Peyer's patch (tissue), 4 donors: ENCODE measurements around the gene FNDC11.

Experiments used
- CTCF ChIP-seq, 6 experiments: fragments of 450-650 bp in 4 of 6; fragments of 200-600 bp in 2 of 6; sonication (generic) in 1 of 6; IDR thresholded peaks; one replicate each; pipeline ENCODE4 v1.5.1; 2017 to 2019; ENCODE audit warnings: antibody characterized with exemption in 6 of 6, mild to moderate bottlenecking in 3 of 6, moderate library complexity in 1 of 6
- POLR2A ChIP-seq, 2 donors: fragments of 450-650 bp; IDR thresholded peaks; one replicate each; pipeline ENCODE4 v1.5.1; 2017; ENCODE audit warnings: antibody characterized with exemption in 2 of 2, mild to moderate bottlenecking in 2 of 2, moderate library complexity in 2 of 2

- no peak for TF ChIP-seq CTCF (IDR thresholded peaks at IDR 0.05)
- TF ChIP-seq POLR2A (IDR thresholded peaks at IDR 0.05): no peak
Observed at GRCh38 chr20:63525185-63525584, 28.8 kb upstream of the FNDC11 start.
